Testis (tissue), 2 donors: ENCODE data around the gene DAZAP1.

Experiments
- POLR2A ChIP-seq: fragments of 450-650 bp; IDR thresholded peaks from one replicate; pipeline ENCODE4 v1.6.1; 2017; ENCODE audit warnings: antibody characterized with exemption, mild to moderate bottlenecking, moderate library complexity
- TF ChIP-seq, protein P1 (sequence below), 3 experiments: fragments of 450-650 bp in 2 of 3; fragments of 200-600 bp in 1 of 3; sonication (generic) in 1 of 3; IDR thresholded peaks; one replicate each; pipeline ENCODE4 v1.5.1; 2016 to 2019; ENCODE audit warnings: antibody characterized with exemption in 3 of 3, mild to moderate bottlenecking in 2 of 3, moderate library complexity in 1 of 3

DNA sequence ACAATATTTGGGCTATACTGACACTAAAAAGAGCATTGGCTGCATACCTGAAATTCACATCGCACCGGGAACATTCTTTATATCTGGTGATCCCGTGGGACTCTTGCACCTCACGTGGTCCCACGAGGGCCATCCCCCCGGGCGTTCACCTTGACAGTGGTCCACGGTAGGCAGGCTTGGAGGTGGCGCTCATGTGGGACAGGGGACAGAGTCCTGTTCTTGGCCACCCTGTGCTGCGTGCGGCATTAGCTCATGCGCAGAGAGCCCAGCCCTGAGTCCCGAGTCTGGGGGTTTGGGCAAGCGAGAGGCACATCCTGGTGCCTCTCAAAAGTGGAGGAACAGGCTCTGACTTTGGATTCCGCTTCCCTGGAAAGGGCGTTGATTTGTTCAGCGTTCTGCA, 13.5 kb upstream of the DAZAP1 start:
- TF ChIP-seq, protein P1, sequence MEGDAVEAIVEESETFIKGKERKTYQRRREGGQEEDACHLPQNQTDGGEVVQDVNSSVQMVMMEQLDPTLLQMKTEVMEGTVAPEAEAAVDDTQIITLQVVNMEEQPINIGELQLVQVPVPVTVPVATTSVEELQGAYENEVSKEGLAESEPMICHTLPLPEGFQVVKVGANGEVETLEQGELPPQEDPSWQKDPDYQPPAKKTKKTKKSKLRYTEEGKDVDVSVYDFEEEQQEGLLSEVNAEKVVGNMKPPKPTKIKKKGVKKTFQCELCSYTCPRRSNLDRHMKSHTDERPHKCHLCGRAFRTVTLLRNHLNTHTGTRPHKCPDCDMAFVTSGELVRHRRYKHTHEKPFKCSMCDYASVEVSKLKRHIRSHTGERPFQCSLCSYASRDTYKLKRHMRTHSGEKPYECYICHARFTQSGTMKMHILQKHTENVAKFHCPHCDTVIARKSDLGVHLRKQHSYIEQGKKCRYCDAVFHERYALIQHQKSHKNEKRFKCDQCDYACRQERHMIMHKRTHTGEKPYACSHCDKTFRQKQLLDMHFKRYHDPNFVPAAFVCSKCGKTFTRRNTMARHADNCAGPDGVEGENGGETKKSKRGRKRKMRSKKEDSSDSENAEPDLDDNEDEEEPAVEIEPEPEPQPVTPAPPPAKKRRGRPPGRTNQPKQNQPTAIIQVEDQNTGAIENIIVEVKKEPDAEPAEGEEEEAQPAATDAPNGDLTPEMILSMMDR (IDR thresholded peaks at IDR 0.05) = no peak
- TF ChIP-seq POLR2A = no peak
